ENCODE data around the gene POP4.

- TF ChIP-seq, protein P1, sequence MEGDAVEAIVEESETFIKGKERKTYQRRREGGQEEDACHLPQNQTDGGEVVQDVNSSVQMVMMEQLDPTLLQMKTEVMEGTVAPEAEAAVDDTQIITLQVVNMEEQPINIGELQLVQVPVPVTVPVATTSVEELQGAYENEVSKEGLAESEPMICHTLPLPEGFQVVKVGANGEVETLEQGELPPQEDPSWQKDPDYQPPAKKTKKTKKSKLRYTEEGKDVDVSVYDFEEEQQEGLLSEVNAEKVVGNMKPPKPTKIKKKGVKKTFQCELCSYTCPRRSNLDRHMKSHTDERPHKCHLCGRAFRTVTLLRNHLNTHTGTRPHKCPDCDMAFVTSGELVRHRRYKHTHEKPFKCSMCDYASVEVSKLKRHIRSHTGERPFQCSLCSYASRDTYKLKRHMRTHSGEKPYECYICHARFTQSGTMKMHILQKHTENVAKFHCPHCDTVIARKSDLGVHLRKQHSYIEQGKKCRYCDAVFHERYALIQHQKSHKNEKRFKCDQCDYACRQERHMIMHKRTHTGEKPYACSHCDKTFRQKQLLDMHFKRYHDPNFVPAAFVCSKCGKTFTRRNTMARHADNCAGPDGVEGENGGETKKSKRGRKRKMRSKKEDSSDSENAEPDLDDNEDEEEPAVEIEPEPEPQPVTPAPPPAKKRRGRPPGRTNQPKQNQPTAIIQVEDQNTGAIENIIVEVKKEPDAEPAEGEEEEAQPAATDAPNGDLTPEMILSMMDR (IDR thresholded peaks at IDR 0.05), result no peak
- TF ChIP-seq POLR2AphosphoS5 (IDR thresholded peaks at IDR 0.05), result no peak
These were observed 34.9 kb upstream of the POP4 start for GRCh38 chr19:29571181-29571580.
